Measurements from ENCODE around the gene CARS1. TPM values are rescaled to one million over a fixed set of nuclear protein-coding genes. Genes with fewer than 3 reads are reported as not detected.

Gene CARS1
- total and polyA plus RNA-seq, 2 donors (not counting 1 experiment from before 2014, with no cell fraction given): 31.3 to 49.5 TPM

GRCh38 chr11:2994336-2994730 lies 62.9 kb downstream of the CARS1 start:
- no peaks in the 10 kb centered on the region for H3K9me3 ChIP-seq (ENCODE audit: control extremely low read depth in 1 of 3, control insufficient read depth in 2 of 3, insufficient read depth in 1 of 3, low read length in 2 of 3)
- CTCF ChIA-PET: interaction anchor here (0.5 kb wide), 1 partner anchor 804 kb away, joined by 3 read pairs; no protein-coding TSS in a partner anchor
- POLR2A ChIA-PET: no interaction called here
- DNase-seq (no peak), ATAC-seq (ENCODE audit: low read depth) (no peak)
- H3K27ac ChIP-seq (ENCODE audit: low read length in 2 of 2): no peak overlapping the region
- peaks cover 3% of the 10 kb centered on the region for H4K20me1 ChIP-seq (ENCODE audit: control insufficient read depth, insufficient read depth, low read length, poor library complexity, severe bottlenecking)
- no peak overlapping the region for H3K9ac ChIP-seq (ENCODE audit: low read length)
- Mint-ChIP-seq H3K27me3 (no peaks in the 10 kb centered on the region), H3K27ac (no peak overlapping the region), H3K4me1 (peaks cover 26% of the 10 kb centered on the region), H3K9me3 (ENCODE audit: insufficient read depth) (no peaks in the 10 kb centered on the region), H3K4me3 (peak overlapping the region; percentile 76)
- TF ChIP-seq EZH2 (IDR thresholded peaks at IDR 0.05; ENCODE audit: borderline replicate concordance, insufficient read depth, low read depth, low read length, poor library complexity, severe bottlenecking) (no peak), CTCF (IDR thresholded peaks at IDR 0.05) (no peak)
- H3K36me3 ChIP-seq (replicated peaks in 1 of 2; ENCODE audit: control extremely low read depth in 1 of 2, control insufficient read depth in 1 of 2, extremely low read depth in 1 of 2, insufficient read depth in 2 of 2, low read length in 1 of 2): no peaks in the 10 kb centered on the region
- WGBS (ENCODE audit: insufficient coverage): 100% methylated on average over 1 of the region's 4 CpGs
- H3K4me3 ChIP-seq (ENCODE audit: control extremely low read depth in 1 of 5, extremely low read depth in 1 of 5, insufficient read depth in 1 of 5, low read depth in 2 of 5, low read length in 4 of 5): no peak overlapping the region
- no peaks in the 10 kb centered on the region for H3K27me3 ChIP-seq (replicated peaks in 1 of 4; ENCODE audit: control extremely low read depth in 1 of 4, control insufficient read depth in 3 of 4, insufficient read depth in 4 of 4, low read length in 3 of 4)
- peaks cover 23 to 27% of the 10 kb centered on the region in 2 donors for H3K4me1 ChIP-seq (ENCODE audit: control insufficient read depth in 2 of 2, insufficient read depth in 2 of 2, low read length in 2 of 2)
- intact Hi-C loops (cut with micrococcal nuclease): loop anchor here (5.0 kb wide), 5 partner anchors 43 to 1232 kb away; partner anchors contain the start of genes CTSD and TSSC4
- no peak overlapping the region for H2AFZ ChIP-seq (ENCODE audit: insufficient read depth, low read depth, low read length, poor library complexity, severe bottlenecking)
- H3K79me2 ChIP-seq (ENCODE audit: control insufficient read depth, insufficient read depth, low read length): peaks cover 24% of the 10 kb centered on the region
- H3K4me2 ChIP-seq (replicated peaks; ENCODE audit: low read depth, low read length, poor library complexity, severe bottlenecking): no peak overlapping the region

- ATAC-seq (ENCODE audit: low read depth) (no peak), DNase-seq (no peak)
- H3K4me2 ChIP-seq (replicated peaks; ENCODE audit: low read depth, low read length, poor library complexity, severe bottlenecking): peak overlapping the region; percentile 98
- Mint-ChIP-seq H3K4me3 (peak overlapping the region; percentile 96), H3K4me1 (peaks cover 39% of the 10 kb centered on the region), H3K9me3 (ENCODE audit: insufficient read depth) (no peaks in the 10 kb centered on the region), H3K27ac (peak overlapping the region; percentile 99), H3K27me3 (no peaks in the 10 kb centered on the region)
- H2AFZ ChIP-seq (ENCODE audit: insufficient read depth, low read depth, low read length, poor library complexity, severe bottlenecking): peak overlapping the region; percentile 99
- no peak for TF ChIP-seq EZH2 (IDR thresholded peaks at IDR 0.05; ENCODE audit: borderline replicate concordance, insufficient read depth, low read depth, low read length, poor library complexity, severe bottlenecking)
- no peak for TF ChIP-seq CTCF (IDR thresholded peaks at IDR 0.05)
- H3K79me2 ChIP-seq (ENCODE audit: control insufficient read depth, insufficient read depth, low read length): peaks cover 38% of the 10 kb centered on the region
- peaks cover 16% of the 10 kb centered on the region for H4K20me1 ChIP-seq (ENCODE audit: control insufficient read depth, insufficient read depth, low read length, poor library complexity, severe bottlenecking)
- peak overlapping the region; percentile 48 to 97 (median 88) for H3K4me3 ChIP-seq (ENCODE audit: control extremely low read depth in 1 of 5, extremely low read depth in 1 of 5, insufficient read depth in 1 of 5, low read depth in 2 of 5, low read length in 4 of 5)
- ChIA-PET POLR2A (no interaction called here), CTCF (interaction anchor here (1.0 to 1.4 kb wide), 3 partner anchors 99 to 461 kb away, joined by 3 to 5 read pairs (median 3); no protein-coding TSS in a partner anchor)
- H3K9me3 ChIP-seq (ENCODE audit: control extremely low read depth in 1 of 3, control insufficient read depth in 2 of 3, insufficient read depth in 1 of 3, low read length in 2 of 3): no peaks in the 10 kb centered on the region
- 17% methylated on average over 6 of the region's 7 CpGs for WGBS (ENCODE audit: insufficient coverage)
- no peaks in the 10 kb centered on the region for H3K36me3 ChIP-seq (replicated peaks in 1 of 2; ENCODE audit: control extremely low read depth in 1 of 2, control insufficient read depth in 1 of 2, extremely low read depth in 1 of 2, insufficient read depth in 2 of 2, low read length in 1 of 2)
- H3K9ac ChIP-seq (ENCODE audit: low read length): peak overlapping the region; percentile 93
- no peaks in the 10 kb centered on the region for H3K27me3 ChIP-seq (replicated peaks in 1 of 4; ENCODE audit: control extremely low read depth in 1 of 4, control insufficient read depth in 3 of 4, insufficient read depth in 4 of 4, low read length in 3 of 4)
- intact Hi-C loops (cut with micrococcal nuclease): loop anchor here (1.0 to 5.0 kb wide), 11 partner anchors 44 to 1231 kb away; partner anchors contain the start of genes CARS1, CDKN1C, CTSD and TSSC4
- H3K4me1 ChIP-seq (ENCODE audit: control insufficient read depth in 2 of 2, insufficient read depth in 2 of 2, low read length in 2 of 2): peaks cover 37 to 41% of the 10 kb centered on the region in 2 donors
- peak overlapping the region; percentile 64 to 87 for H3K27ac ChIP-seq (ENCODE audit: low read length in 2 of 2)
Observed at GRCh38 chr11:2992997-2993325, 64.3 kb downstream of the CARS1 start.

Measured in B cell (primary cell).